Naive thymus-derived CD4-positive, alpha-beta T cell (primary cell): Measurements from ENCODE around the gene PDZD7. TPM values are rescaled to one million over a fixed set of nuclear protein-coding genes. Genes with fewer than 3 reads are reported as not detected.
"Not testable (repeated sequence)": the region's sequence is repeated elsewhere in the genome, so short reads cannot be mapped to it uniquely, and the experiment has no call there.

ENCODE experiments used
- ATAC-seq: fragments of 150-1000 bp; cut with Tn5 transposase; 2 replicates; pipeline ENCODE4 v1.10.0; 2021; ENCODE audit warnings: mild to moderate bottlenecking, moderate library complexity
- CTCF ChIA-PET: fragments of 350-600 bp; sonication (Branson Sonifier 250); formaldehyde crosslinking; loops from one replicate; lab custom pipeline; 2021; ENCODE audit warnings: antibody characterized with exemption; lab: Charles Lee
- POLR2A ChIA-PET: fragments of 350-600 bp; sonication (Branson Sonifier 250); formaldehyde crosslinking; loops from one replicate; lab custom pipeline; 2021; ENCODE audit warnings: antibody characterized with exemption, inconsistent platforms; lab: Charles Lee
- DNase-seq, 9 donors: peaks; one replicate each; pipeline versions ENCODE4 v3.0.0 to v3.0.0-alpha.2; 2020 to 2022; ENCODE audit warnings: mixed read lengths in 1 of 9
- H3K27ac ChIP-seq: one replicate; pipeline ENCODE4 v1.7.0; 2013; ENCODE audit warnings: mild to moderate bottlenecking, low read depth, low read length, moderate library complexity
- H3K27me3 ChIP-seq, 2 donors: one replicate each; pipeline ENCODE4 v1.7.0; 2013; ENCODE audit warnings: low read length in 2 of 2, mild to moderate bottlenecking in 2 of 2, moderate library complexity in 2 of 2; ENCODE audit not compliant: control insufficient read depth in 2 of 2, insufficient read depth in 2 of 2
- H3K36me3 ChIP-seq, 3 experiments: 1 replicate in 2 of 3; 2 replicates in 1 of 3; pipeline ENCODE4 v1.7.0; 2013; ENCODE audit warnings: low read length in 3 of 3, mild to moderate bottlenecking in 3 of 3, moderate library complexity in 1 of 3; ENCODE audit not compliant: insufficient read depth in 3 of 3, control insufficient read depth in 2 of 3
- H3K4me1 ChIP-seq, 2 donors: one replicate each; pipeline ENCODE4 v1.7.0; 2013; ENCODE audit warnings: low read length in 2 of 2, mild to moderate bottlenecking in 2 of 2, moderate library complexity in 1 of 2; ENCODE audit not compliant: control insufficient read depth in 2 of 2, insufficient read depth in 2 of 2
- H3K4me3 ChIP-seq: 2 replicates; pipeline ENCODE4 v1.7.0; 2013; ENCODE audit warnings: mild to moderate bottlenecking, low read length
- H3K9me3 ChIP-seq, 3 experiments: 1 replicate in 2 of 3; 2 replicates in 1 of 3; pipeline ENCODE4 v1.7.0; 2013; ENCODE audit warnings: low read length in 3 of 3; ENCODE audit not compliant: control insufficient read depth in 2 of 3
- H3K27ac Mint-ChIP-seq, 9 donors: one replicate each; pipeline ENCODE4 v1.8.0; 2020 to 2022; ENCODE audit warnings: mixed read lengths in 9 of 9, mild to moderate bottlenecking in 8 of 9, moderate library complexity in 5 of 9, inconsistent platforms in 2 of 9
- H3K27me3 Mint-ChIP-seq, 5 donors: one replicate each; pipeline ENCODE4 v1.8.0; 2021 to 2022; ENCODE audit warnings: mixed read lengths in 5 of 5, mild to moderate bottlenecking in 1 of 5
- H3K36me3 Mint-ChIP-seq, 5 donors: one replicate each; pipeline ENCODE4 v1.8.0; 2020 to 2022; ENCODE audit warnings: mixed read lengths in 5 of 5, mild to moderate bottlenecking in 3 of 5, inconsistent platforms in 1 of 5
- H3K4me1 Mint-ChIP-seq, 7 donors: one replicate each; pipeline ENCODE4 v1.8.0; 2020 to 2022; ENCODE audit warnings: mixed read lengths in 7 of 7, mild to moderate bottlenecking in 3 of 7, inconsistent platforms in 1 of 7
- H3K4me3 Mint-ChIP-seq, 10 donors: one replicate each; pipeline ENCODE4 v1.8.0; 2020 to 2022; ENCODE audit warnings: mild to moderate bottlenecking in 10 of 10, mixed read lengths in 10 of 10, moderate library complexity in 6 of 10, inconsistent platforms in 2 of 10
- H3K9me3 Mint-ChIP-seq, 11 donors: one replicate each; pipeline ENCODE4 v1.8.0; 2020 to 2022; ENCODE audit warnings: mixed read lengths in 11 of 11, mild to moderate bottlenecking in 4 of 11, inconsistent platforms in 1 of 11, moderate library complexity in 1 of 11
- intact Hi-C, 2 donors: fragments of 100-400 bp; cut with micrococcal nuclease; formaldehyde crosslinking; loops; one replicate each; pipeline ENCODE4 v1.15.1; 2023
- polyA plus RNA-seq, 2 donors: library from polyadenylated mRNA; unstranded; fragments of 300-500 nt; fragmentation: Illumina TruSeq; gene quantifications; one replicate each; pipeline ENCODE4 v1.2.3, GENCODE V29; 2021
- total RNA-seq, 6 experiments: library from RNA in 5 of 6; stranded (reverse) in 5 of 6; gene quantifications; 1 replicate in 5 of 6; 2 replicates in 1 of 6; pipeline ENCODE4 v1.2.3 and lab custom pipeline; 2021 to 2026

The PDZD7 gene
- total and polyA plus RNA-seq, 7 experiments from 2014 or later = 0.65 to 2.8 (median 1.1) TPM

DNA sequence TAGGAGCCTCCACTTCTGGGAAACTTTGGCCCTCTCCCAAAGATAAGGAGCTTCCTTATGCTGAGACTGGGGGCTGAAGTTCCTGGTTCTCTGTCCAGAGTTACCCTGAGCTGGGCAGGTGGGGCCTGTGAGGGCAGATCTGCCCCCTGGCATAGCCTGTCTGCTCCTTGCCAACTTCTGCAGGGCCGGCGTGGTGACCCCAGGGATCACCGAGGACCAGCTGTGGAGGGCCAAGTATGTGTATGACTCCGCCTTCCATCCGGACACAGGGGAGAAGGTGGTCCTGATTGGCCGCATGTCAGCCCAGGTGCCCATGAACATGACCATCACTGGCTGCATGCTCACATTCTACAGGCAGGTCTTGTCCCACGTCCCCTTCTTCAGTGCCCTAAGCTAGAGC lies 4.4 kb upstream of the PDZD7 start:
- Mint-ChIP-seq H3K36me3 (peaks cover 6 to 25% (median 10%) of the 10 kb centered on the region in 5 donors), H3K9me3 (no peaks in the 10 kb centered on the region)
- intact Hi-C loops = loop anchor here (10.0 kb wide), 3 partner anchors 319 to 1019 kb away; partner anchors contain the start of genes ARMH3 (in 1 of the 2) and BTRC (in 1 of the 2)

DNA sequence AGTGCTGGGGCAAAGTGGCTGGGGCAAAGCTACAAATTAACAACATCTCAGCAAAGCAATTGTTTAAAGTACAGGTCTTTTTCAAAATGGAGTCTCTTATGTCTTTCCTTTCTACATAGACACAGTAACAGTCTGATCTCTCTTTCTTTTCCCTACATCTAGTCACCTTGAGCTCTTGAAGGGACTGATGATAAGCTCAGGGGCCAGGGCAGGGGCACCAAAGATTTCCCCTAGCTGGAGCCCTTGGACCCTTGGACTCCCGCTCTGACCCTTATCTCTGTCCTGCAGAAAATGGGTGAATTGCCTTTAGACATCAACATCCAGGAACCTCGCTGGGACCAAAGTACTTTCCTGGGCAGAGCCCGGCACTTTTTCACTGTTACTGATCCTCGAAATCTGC lies 3.5 kb upstream of the PDZD7 start:
- intact Hi-C loops = loop anchor here (5.0 to 10.0 kb wide), 5 partner anchors 88 to 1020 kb away; partner anchors contain the start of genes ARMH3 (in 1 of the 2), BTRC (in 1 of the 2) and SLF2 (in 1 of the 2)
- peaks cover 6 to 21% (median 16%) of the 10 kb centered on the region in 7 donors for H3K4me1 Mint-ChIP-seq
- H3K36me3 Mint-ChIP-seq = peaks cover 6 to 25% (median 10%) of the 10 kb centered on the region in 5 donors
- not testable (repeated sequence) for H3K27me3 Mint-ChIP-seq, ATAC-seq, H3K27ac Mint-ChIP-seq, H3K27ac ChIP-seq, DNase-seq, H3K9me3 Mint-ChIP-seq, H3K27me3 ChIP-seq, H3K4me3 ChIP-seq, H3K9me3 ChIP-seq
- ChIA-PET POLR2A (interaction anchor here (1.4 kb wide), 1 partner anchor 9 kb away, joined by 7 read pairs; no protein-coding TSS in a partner anchor), CTCF (interaction anchor here (1.1 to 1.5 kb wide), 4 partner anchors 15 to 107 kb away, joined by 3 to 6 read pairs (median 4); no protein-coding TSS in a partner anchor)
- peak overlapping the region in 1 of 10 donors; percentile 7 for H3K4me3 Mint-ChIP-seq
- peaks cover 12 to 14% of the 10 kb centered on the region in 2 donors for H3K4me1 ChIP-seq
- H3K36me3 ChIP-seq = peaks cover 0 to 51% (median 28%) of the 10 kb centered on the region in 3 experiments

More for the DNA sequence above, 4.4 kb upstream of the PDZD7 start:
- no peaks in the 10 kb centered on the region for H3K27me3 ChIP-seq
- ChIA-PET POLR2A (interaction anchor here (1.0 to 1.4 kb wide), 2 partner anchors 8 to 37 kb away, joined by 3 to 7 read pairs; no protein-coding TSS in a partner anchor), CTCF (interaction anchor here (1.1 to 1.5 kb wide), 4 partner anchors 14 to 106 kb away, joined by 3 to 6 read pairs (median 4); no protein-coding TSS in a partner anchor)
- peaks cover 6 to 23% (median 15%) of the 10 kb centered on the region in 7 donors for H3K4me1 Mint-ChIP-seq
- no peak overlapping the region for H3K27ac Mint-ChIP-seq
- H3K4me3 ChIP-seq = no peak overlapping the region
- DNase-seq (no peak), ATAC-seq (no peak)
- no peaks in the 10 kb centered on the region for H3K9me3 ChIP-seq
- H3K4me1 ChIP-seq = peaks cover 9 to 14% of the 10 kb centered on the region in 2 donors
- H3K27me3 Mint-ChIP-seq = no peaks in the 10 kb centered on the region
- H3K4me3 Mint-ChIP-seq = no peak overlapping the region
- H3K36me3 ChIP-seq = peaks cover 0 to 54% (median 28%) of the 10 kb centered on the region in 3 experiments
- H3K27ac ChIP-seq = no peak overlapping the region

DNA sequence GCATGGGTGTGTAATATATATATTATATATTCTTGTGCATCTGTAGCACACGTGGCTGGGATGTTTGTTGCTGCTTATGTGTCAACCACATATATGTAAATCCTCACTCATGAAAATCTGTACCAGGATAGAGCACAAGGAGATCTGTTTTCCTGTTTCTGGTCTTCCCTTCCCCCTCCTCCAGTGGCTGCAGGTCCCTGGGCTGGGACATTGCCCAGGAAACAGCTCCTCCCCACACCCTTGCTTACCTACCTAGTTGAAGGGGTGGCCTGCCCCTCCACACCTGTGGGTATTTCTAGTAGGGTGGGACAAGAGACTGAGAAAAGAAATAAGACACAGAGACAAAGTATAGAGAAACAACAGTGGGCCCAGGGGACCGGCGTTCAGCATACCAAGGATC lies 2.3 kb upstream of the PDZD7 start:
- H3K4me3 ChIP-seq = no peak overlapping the region
- peaks cover 0 to 42% (median 28%) of the 10 kb centered on the region in 3 experiments for H3K36me3 ChIP-seq

DNA sequence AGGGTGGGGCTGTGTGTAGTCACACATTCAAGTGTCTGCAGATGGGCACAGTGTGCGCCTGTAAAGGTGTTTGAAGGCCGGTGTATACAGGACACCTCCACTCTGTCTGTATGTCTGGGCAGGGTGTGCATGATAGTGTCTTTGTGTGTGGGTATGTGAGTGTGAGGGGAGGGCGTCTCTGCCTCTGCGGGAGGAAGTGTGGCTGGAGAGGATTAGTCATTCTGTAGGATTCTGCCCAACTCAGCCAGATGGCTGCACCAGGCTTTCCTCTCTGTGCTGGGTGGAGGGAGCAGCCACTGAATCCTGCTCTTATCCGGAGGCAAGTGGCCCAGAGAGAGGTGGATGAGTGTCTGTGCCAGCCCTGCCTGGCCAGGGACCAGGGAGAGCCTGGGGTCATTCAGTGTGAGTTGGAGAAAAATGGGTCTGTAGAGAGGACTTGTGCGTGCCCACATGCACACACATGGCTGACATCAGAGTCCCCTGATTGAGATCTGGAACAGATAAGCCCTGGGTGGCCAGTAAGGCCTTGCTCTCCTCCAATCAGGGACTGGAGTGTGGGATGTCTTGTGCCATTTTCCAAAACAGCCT lies 1.8 kb upstream of the PDZD7 start:
- Histone ChIP-seq H3K9me3 (no peaks in the 10 kb centered on the region), H3K4me1 (peaks cover 12 to 14% of the 10 kb centered on the region in 2 donors), H3K27me3 (no peaks in the 10 kb centered on the region), H3K36me3 (peaks cover 0 to 37% (median 23%) of the 10 kb centered on the region in 3 experiments), H3K27ac (peak overlapping the region; percentile 98), H3K4me3 (peak overlapping the region; percentile 99)
- H3K9me3 Mint-ChIP-seq = no peaks in the 10 kb centered on the region
- peak in 2 of 9 donors; percentile 53 to 73 for DNase-seq
- H3K4me1 Mint-ChIP-seq = peaks cover 6 to 21% (median 16%) of the 10 kb centered on the region in 7 donors
- H3K27me3 Mint-ChIP-seq = peaks cover 0 to 18% (median 0%) of the 10 kb centered on the region in 5 donors
- POLR2A ChIA-PET = interaction anchor here (0.6 to 3.2 kb wide), 8 partner anchors 10 to 45 kb away, joined by 3 to 40 read pairs (median 3); partner anchors contain the start of genes LZTS2, MRPL43 and TWNK
- peaks cover under 1 to 16% (median 7%) of the 10 kb centered on the region in 5 donors for H3K36me3 Mint-ChIP-seq
- intact Hi-C loops = loop anchor here (1.0 to 10.0 kb wide), 8 partner anchors 9 to 1022 kb away; partner anchors contain the start of genes ARMH3 (in 1 of the 2), BTRC (in 1 of the 2), LZTS2 (in 1 of the 2) and SLF2 (in 1 of the 2)
- CTCF ChIA-PET = interaction anchor here (1.1 to 3.2 kb wide), 5 partner anchors 10 to 90 kb away, joined by 4 to 30 read pairs (median 11); no protein-coding TSS in a partner anchor
- H3K27ac Mint-ChIP-seq = peak overlapping the region; percentile 75 to 97 (median 93)
- ATAC-seq = peak; percentile 28
- peak overlapping the region; percentile 85 to 99 (median 94) for H3K4me3 Mint-ChIP-seq

More for the DNA sequence above, 2.3 kb upstream of the PDZD7 start:
- ChIA-PET CTCF (interaction anchor here (2.7 kb wide), 2 partner anchors 14 to 32 kb away, joined by 8 to 12 read pairs; no protein-coding TSS in a partner anchor), POLR2A (interaction anchor here (0.5 to 3.2 kb wide), 4 partner anchors 9 to 46 kb away, joined by 3 to 40 read pairs (median 3); partner anchors contain the start of genes MRPL43 and TWNK)
- Histone ChIP-seq H3K27me3 (no peaks in the 10 kb centered on the region), H3K9me3 (no peaks in the 10 kb centered on the region), H3K4me1 (peaks cover 12 to 14% of the 10 kb centered on the region in 2 donors), H3K27ac (no peak overlapping the region)
- Mint-ChIP-seq H3K4me3 (peak overlapping the region in 7 of 10 donors; percentile 25 to 99 (median 85)), H3K27ac (peak overlapping the region in 4 of 9 donors; percentile 19 to 97 (median 78)), H3K9me3 (no peaks in the 10 kb centered on the region), H3K27me3 (peaks cover 0 to 14% (median 0%) of the 10 kb centered on the region in 5 donors), H3K36me3 (peaks cover 6 to 21% (median 10%) of the 10 kb centered on the region in 5 donors), H3K4me1 (peaks cover 6 to 21% (median 16%) of the 10 kb centered on the region in 7 donors)
- ATAC-seq (no peak), DNase-seq (no peak)
- intact Hi-C loops = loop anchor here (5.0 to 10.0 kb wide), 5 partner anchors 89 to 1022 kb away; partner anchors contain the start of genes ARMH3 (in 1 of the 2), BTRC (in 1 of the 2) and SLF2 (in 1 of the 2)

GRCh38 chr10:101031796-101032636 lies 1.1 kb upstream of the PDZD7 start:
- ATAC-seq (peak; percentile 76), DNase-seq (peak; percentile 62 to 90 (median 78))
- Mint-ChIP-seq H3K36me3 (peaks cover 0 to 9% (median 3%) of the 10 kb centered on the region in 5 donors), H3K27ac (peak overlapping the region; percentile 75 to 97 (median 93)), H3K9me3 (no peaks in the 10 kb centered on the region), H3K27me3 (peaks cover 0 to 21% (median 0%) of the 10 kb centered on the region in 5 donors), H3K4me3 (peak overlapping the region; percentile 85 to 99 (median 94)), H3K4me1 (peaks cover 6 to 21% (median 16%) of the 10 kb centered on the region in 7 donors)
- Histone ChIP-seq H3K27me3 (no peaks in the 10 kb centered on the region), H3K36me3 (peaks cover 0 to 30% (median 17%) of the 10 kb centered on the region in 3 experiments), H3K4me1 (peaks cover 12 to 14% of the 10 kb centered on the region in 2 donors), H3K27ac (peak overlapping the region; percentile 98), H3K9me3 (no peaks in the 10 kb centered on the region), H3K4me3 (peak overlapping the region; percentile 99)
- ChIA-PET POLR2A (interaction anchor here (0.6 to 3.2 kb wide), 12 partner anchors 11 to 46 kb away, joined by 3 to 40 read pairs (median 4); partner anchors contain the start of genes LZTS2, MRPL43 and TWNK), CTCF (interaction anchor here (1.1 to 3.2 kb wide), 6 partner anchors 11 to 91 kb away, joined by 4 to 30 read pairs (median 10); no protein-coding TSS in a partner anchor)
- intact Hi-C loops = loop anchor here (1.0 to 10.0 kb wide), 12 partner anchors 9 to 1023 kb away; partner anchors contain the start of genes SLF2 (in 2 of the 2), ARMH3 (in 1 of the 2), BTRC (in 1 of the 2) and LZTS2 (in 1 of the 2)
